ENCODE data around the gene UNCX. TPM values are rescaled to one million over a fixed set of nuclear protein-coding genes. Genes with fewer than 3 reads are reported as not detected.

The UNCX gene
- total and polyA plus RNA-seq, 4 donors, result not detected

Other genes with a start within 250 kb of the UNCX start
- not detected for gene CYP2W1, start 249.7 kb upstream of the UNCX start, total RNA-seq
- not detected for gene CYP2W1, start 249.7 kb upstream of the UNCX start, polyA plus RNA-seq
- gene GPR146, start 188.3 kb upstream of the UNCX start, total RNA-seq, result 10 to 100 TPM; 17.4 to 44.2 TPM
- 1 to 10 TPM; 2.2 to 3.5 TPM for gene GPR146, start 188.3 kb upstream of the UNCX start, polyA plus RNA-seq
- 10 to 100 TPM in 1 of 2 donors, 1 to 10 TPM in 1; 4.5 to 11.2 TPM for gene GPER1, start 144.8 kb upstream of the UNCX start, total RNA-seq
- gene GPER1, start 144.8 kb upstream of the UNCX start, polyA plus RNA-seq, result 1 to 10 TPM; 2.8 to 5.0 TPM
- gene ZFAND2A, start 72.7 kb upstream of the UNCX start, total RNA-seq, result 10 to 100 TPM; 18.8 to 24.8 TPM
- gene ZFAND2A, start 72.7 kb upstream of the UNCX start, polyA plus RNA-seq, result 10 to 100 TPM; 54.7 to 64.6 TPM
- gene MICALL2, start 226.6 kb downstream of the UNCX start, total RNA-seq, result 10 to 100 TPM; 41.7 to 70.3 TPM
- 100 to 1,000 TPM in 1 of 2 donors, 10 to 100 TPM in 1; 57.7 to 346 TPM for gene MICALL2, start 226.6 kb downstream of the UNCX start, polyA plus RNA-seq

All from aorta (tissue), 4 donors.